Measurements from ENCODE around the gene ARHGEF4.
"Not testable (repeated sequence)": the region's sequence is repeated elsewhere in the genome, so short reads cannot be mapped to it uniquely, and the experiment has no call there.

The ARHGEF4 gene

DNA sequence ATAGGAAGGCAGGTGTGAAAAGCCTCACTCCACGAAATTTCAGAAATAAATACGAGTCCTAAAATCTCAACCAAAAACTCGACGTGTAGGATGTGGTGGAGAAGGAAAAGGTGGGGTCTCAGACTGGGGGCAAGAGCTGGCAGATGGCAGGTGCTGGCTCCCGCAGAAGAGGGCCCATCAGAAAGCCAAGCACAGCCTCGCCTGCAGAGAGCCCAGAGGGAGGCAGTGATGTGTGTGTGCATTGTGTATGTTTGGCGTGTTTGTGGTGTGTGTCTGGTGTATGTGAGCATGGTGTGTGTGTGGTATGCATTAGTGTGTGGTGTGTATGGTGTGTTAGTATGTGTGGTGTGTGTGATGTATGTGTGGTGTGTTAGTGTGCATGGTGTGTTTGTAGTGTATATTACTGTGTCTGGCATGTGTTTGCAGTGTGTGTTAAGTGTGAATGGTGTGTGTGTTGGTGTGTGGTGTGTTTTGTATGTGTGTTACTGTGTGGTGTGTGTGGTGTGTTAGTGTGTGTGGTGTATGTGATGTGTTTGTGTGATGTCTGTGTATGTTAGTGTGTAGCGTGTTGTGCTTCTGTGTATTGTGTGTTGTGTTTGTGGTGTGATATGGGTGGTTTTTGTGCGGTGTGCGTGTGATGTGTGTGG is 140.0 kb downstream of the ARHGEF4 start:
- no peak for TF ChIP-seq ZNF274 (IDR thresholded peaks at IDR 0.05; ENCODE audit: low read depth, low read length)
- H3K4me3 ChIP-seq (ENCODE audit: low read length) = no peak overlapping the region

DNA sequence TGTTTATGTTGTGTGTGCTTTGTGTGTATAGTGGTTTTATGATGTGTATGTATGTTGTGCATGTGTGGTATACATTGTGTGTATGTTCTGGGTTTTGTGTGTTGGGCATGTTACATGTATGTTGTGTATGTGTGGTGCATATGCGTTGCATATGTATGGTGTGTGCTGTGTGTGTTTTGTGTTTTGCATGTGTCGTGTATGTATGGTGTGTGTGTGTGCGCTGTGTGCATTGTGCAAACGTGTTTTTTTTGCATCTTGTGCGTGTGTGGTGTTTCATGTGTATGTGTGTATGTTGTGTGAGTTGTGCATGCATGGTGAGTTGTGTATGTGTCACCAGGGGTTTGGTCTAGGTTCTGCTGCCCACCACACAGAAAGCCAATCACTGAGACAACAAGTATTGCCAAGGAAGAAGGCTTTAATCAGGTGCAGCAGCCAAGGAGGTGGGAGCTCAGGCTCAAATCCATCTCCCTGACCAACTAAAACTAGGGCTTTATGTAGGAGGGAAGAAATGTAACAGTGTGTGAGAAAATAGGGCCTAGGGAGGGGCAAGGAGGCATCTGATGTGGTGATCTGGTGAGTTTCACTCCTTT is 140.8 kb downstream of the ARHGEF4 start:
- no peak for TF ChIP-seq ZNF274 (IDR thresholded peaks at IDR 0.05; ENCODE audit: low read depth, low read length)
- H3K4me3 ChIP-seq (ENCODE audit: low read length) = no peak overlapping the region

DNA sequence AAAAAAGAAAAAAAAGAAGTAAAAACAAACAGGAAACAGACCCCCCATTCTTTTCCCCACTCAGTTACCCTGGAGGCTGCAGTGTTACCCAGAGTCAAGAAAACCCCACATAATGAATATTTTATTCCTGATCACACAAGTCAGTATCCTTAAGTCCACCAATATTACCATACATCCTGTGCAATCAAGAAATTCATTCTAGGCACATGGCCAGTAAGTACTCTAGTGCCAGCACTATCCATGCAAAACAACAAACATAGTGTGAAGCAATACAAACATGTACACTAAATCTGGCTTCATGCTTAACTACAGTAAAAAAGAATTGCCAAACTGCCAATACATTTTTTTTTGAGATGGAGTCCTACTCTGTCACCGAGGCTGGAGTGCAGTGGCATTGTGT is 145.0 kb downstream of the ARHGEF4 start:
- TF ChIP-seq ZNF274 (IDR thresholded peaks at IDR 0.05; ENCODE audit: low read depth, low read length) = no peak
- no peak overlapping the region for H3K4me3 ChIP-seq (ENCODE audit: low read length)

DNA sequence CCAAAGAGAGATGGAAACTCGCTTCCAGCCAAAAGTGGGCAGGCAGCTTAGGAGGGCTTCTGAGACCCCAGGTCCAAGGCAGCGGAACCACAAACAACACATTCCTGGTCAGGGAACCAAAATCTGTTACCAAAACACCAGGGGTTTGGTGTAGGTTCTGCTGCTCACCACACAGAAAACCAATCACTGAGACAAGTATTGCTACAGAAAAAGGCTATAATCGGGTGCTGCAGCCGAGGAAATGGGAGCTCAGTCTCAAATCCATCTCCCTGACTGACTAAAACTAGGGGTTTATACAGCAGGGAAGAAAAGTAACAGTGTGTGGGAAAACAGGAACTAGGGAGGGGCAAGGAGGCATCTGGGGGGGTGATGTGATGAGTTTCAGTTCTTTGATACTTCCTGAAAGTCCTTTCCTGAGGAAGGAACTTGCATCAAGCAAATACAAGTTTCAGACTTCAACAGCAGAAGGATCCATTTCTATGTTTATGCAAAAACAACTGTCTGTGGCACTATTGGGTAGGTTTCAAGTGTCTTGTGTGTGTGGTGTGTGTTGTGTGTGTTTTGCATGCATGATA is 148.6 kb downstream of the ARHGEF4 start:
- no peak for TF ChIP-seq ZNF274 (IDR thresholded peaks at IDR 0.05; ENCODE audit: low read depth, low read length)
- H3K4me3 ChIP-seq (ENCODE audit: low read length) = no peak overlapping the region

DNA sequence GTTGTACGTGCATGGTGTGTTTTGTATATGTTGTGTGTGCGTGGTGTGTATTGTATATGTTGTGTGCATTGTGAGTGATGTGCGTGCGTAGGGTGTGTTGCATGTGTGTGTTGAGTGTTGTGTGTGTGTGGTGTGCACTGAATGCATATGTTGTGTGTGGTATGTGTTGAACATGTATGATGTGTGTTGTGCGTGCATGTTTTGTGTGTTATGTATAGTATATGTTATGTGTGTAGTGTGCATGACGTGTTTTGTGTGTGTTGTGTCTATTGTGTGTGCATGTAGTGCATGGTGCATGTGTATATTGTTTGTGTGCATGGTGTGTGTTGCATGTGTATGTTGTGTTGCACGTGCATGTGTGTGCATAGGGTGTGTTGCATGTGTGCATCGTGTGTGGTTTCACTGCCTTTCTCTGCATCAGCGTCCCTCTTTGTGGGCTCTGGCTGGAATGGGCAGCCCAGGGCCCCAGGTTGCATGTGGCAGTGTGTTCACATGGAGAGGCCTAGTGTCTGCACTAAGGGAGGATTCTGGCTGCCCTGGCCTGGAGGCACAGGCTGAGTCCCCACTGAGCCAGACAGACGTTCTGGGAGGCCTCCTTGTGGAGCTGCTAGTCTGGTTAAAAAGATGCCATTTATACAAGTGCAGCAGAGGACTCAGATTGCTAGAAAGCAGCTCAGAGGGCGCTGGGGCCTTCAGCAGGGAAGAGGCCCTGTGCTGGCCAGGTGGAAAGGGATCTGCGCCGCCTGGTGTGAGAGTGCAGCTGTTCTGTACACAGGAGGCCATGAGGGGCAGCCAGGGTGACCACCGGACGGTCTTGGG is 149.3 kb downstream of the ARHGEF4 start:
- no peak for TF ChIP-seq ZNF274 (IDR thresholded peaks at IDR 0.05; ENCODE audit: low read depth, low read length)
- H3K4me3 ChIP-seq (ENCODE audit: low read length) = no peak overlapping the region

DNA sequence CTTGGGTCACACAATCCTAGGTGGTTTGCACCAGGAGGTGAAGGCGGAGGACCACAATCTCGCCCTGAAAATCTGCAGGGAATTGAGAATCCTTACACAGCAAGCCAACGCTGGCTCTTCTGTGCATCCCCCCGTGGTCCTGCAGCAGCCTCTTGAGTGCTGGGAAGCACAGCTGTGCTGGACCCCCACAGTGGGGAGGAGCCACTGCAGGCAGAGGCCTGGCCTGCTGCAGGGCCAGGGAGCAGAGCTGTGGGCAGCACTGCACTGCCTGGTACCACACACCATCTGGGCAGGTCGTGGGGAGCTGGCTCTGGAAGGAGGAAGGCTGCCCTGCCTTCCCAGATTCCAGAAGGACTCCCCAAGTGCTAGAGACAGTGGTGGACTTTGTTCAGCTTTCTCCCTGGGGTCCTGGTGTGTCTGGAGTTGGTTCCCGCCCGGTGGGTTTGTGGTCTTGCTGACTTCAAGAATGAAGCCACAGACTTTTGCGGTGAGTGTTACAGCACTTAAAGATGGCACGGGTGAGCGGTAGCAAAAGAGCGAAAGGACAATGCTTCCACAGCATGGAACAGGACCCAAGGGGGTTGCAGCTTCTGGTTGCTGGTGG is 150.3 kb downstream of the ARHGEF4 start:
- no peak overlapping the region for H3K4me3 ChIP-seq (ENCODE audit: low read length)
- TF ChIP-seq ZNF274 (IDR thresholded peaks at IDR 0.05; ENCODE audit: low read depth, low read length) = no peak

DNA sequence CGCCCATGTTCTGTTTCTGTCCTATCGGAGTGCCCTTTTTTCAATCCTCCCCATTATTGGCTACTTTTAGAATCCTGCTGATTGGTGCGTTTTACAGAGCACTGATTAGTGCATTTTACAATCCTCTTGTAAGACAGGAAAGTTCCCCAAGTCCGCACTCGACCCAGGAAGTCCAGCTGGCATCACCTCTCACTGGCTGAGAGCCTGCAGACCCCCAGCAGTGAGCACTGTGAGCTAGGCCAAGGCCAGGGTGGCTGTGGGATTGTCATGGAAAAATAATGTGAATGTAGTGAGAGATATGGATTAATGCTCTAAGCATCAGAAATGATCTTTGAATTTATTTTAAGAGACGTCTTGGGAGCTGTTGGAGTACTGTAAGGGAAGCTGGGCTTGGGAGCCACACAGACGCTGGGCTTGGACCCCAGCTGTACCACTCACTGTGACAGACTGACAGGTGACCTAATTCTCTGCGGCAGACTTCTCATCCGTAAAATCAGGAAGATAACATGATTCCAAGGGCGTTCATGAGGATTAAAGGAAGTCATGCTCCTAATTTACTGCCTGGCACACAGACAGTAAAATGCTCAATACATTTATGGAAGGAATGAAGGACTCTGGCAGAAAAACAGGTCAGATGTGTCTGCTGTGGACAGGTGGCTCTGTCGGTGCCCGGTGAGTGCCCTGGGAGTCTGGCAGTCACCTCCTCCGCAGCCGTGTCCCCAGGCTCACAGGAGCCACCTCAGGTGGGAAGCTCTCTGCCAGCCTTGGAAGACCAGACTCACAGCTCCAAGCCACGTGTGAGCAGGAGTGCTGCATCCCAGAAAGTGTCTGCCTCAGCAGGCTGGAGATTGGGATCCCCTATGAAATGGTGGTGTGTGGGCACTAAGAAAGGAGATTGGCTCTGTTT is 151.1 kb downstream of the ARHGEF4 start:
- H3K4me3 ChIP-seq (ENCODE audit: low read length) = no peak overlapping the region
- no peak for TF ChIP-seq ZNF274 (IDR thresholded peaks at IDR 0.05; ENCODE audit: low read depth, low read length)

DNA sequence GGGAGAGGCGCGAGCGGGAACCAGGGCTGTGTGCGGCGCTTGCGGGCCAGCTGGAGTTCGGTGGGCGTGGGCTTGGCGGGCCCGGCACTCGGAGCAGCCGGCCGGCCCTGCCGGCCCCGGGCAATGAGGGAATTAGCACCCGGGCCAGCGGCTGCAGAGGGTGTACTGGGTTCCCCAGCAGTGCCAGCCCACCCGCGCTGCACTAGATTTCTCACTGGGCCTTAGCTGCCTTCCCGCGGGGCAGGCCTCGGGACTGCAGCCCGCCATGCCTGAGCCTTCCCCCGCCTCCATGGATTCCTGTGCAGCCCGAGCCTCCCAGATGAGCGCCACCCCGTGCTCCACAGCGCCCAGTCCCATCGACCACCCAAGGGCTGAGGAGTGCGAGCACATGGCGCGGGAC is 154.7 kb downstream of the ARHGEF4 start:
- H3K4me3 ChIP-seq (ENCODE audit: low read length) = not testable (repeated sequence)

DNA sequence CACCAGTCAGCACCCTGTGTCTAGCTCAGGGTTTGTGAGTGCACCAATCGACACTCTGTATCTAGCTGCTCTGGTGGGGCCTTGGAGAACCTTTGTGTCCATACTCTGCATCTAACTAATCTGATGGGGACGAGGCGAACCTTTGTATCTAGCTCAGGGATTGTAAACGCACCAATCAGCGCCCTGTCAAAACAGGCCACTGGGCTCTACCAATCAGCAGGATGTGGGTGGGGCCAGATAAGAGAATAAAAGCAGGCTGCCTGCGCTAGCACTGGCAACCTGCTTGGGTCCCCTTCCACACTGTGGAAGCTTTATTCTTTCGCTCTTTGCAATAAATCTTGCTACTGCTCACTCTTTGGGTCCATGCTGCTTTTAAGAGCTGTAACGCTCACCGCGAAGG is 155.3 kb downstream of the ARHGEF4 start:
- not testable (repeated sequence) for H3K4me3 ChIP-seq (ENCODE audit: low read length)

DNA sequence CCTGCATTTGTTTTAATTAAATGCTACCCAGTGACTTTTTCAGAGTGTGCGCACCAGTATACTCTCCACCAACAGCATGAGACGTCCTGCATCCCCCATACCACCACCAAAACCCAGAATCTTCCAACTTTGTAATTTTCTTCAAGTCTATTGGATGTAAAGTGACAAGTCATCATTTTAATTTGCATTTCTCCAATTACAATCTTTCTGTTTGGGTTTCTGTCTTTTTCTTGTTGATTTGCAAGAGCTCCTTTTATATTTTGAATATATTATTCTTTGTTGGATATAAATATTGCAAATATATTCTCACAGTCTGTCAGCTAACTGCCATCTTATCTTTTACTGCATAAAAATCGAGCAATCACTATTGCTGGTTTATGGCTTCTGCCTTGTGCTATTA is 160.0 kb downstream of the ARHGEF4 start:
- no peak for TF ChIP-seq ZNF274 (IDR thresholded peaks at IDR 0.05; ENCODE audit: low read depth, low read length)
- no peak overlapping the region for H3K4me3 ChIP-seq (ENCODE audit: low read length)

GRCh38 chr2:130997198-130997597 is 160.5 kb downstream of the ARHGEF4 start:
- TF ChIP-seq ZNF274 (IDR thresholded peaks at IDR 0.05; ENCODE audit: low read depth, low read length) = no peak
- H3K4me3 ChIP-seq (ENCODE audit: low read length) = no peak overlapping the region

GRCh38 chr2:130998561-130998960 is 161.8 kb downstream of the ARHGEF4 start:
- H3K4me3 ChIP-seq (ENCODE audit: low read length) = no peak overlapping the region

GRCh38 chr2:131004446-131005209 is 167.9 kb downstream of the ARHGEF4 start:
- TF ChIP-seq ZNF274 (IDR thresholded peaks at IDR 0.05; ENCODE audit: low read depth, low read length) = no peak
- H3K4me3 ChIP-seq (ENCODE audit: low read length) = no peak overlapping the region

More at GRCh38 chr2:130998561-130998960, 161.8 kb downstream of the ARHGEF4 start:
- TF ChIP-seq ZNF274 (IDR thresholded peaks at IDR 0.05; ENCODE audit: low read depth, low read length) = no peak

All from GM08714 (cell line).